IMR-90 (cell line): ENCODE data around the gene HYOU1. TPM values are rescaled to one million over a fixed set of nuclear protein-coding genes. Genes with fewer than 3 reads are reported as not detected.

ENCODE experiments used
- ATAC-seq: fragments of 200-7000 bp; cut with Tn5 transposase; 2 replicates; pipeline ENCODE4 v1.9.1; 2020; ENCODE audit warnings: low read depth, mild to moderate bottlenecking, moderate library complexity
- BruUV-seq: library from RNA; stranded (reverse); fragments of 400-500 nt; replicated peaks from 2 replicates; lab custom pipeline; 2021; lab: Mats Ljungman, UMichigan
- CTCF ChIA-PET: fragments of 300-600 bp; formaldehyde crosslinking; extraction: SDS; loops from one replicate; lab custom pipeline; 2021; ENCODE audit warnings: antibody characterized with exemption; lab: Yijun Ruan, JAX
- POLR2A ChIA-PET: fragments of 300-600 bp; sonication (Branson Sonifier 250); formaldehyde crosslinking; loops from one replicate; lab custom pipeline; 2022; ENCODE audit warnings: antibody characterized with exemption; ENCODE audit not compliant: unreplicated experiment; lab: Charles Lee
- DNase-seq: peaks from one replicate; pipeline ENCODE4 v3.0.0; 2013
- H2AFZ ChIP-seq: replicated peaks from 2 replicates; pipeline ENCODE3; 2013; ENCODE audit warnings: low read length, mild to moderate bottlenecking; ENCODE audit not compliant: poor library complexity
- H2AK5ac ChIP-seq: 2 replicates; pipeline ENCODE4 v1.6.1; 2013; ENCODE audit warnings: low read depth, low read length, inconsistent platforms
- H2AK9ac ChIP-seq: replicated peaks from 2 replicates; pipeline ENCODE3; 2013; ENCODE audit warnings: mild to moderate bottlenecking, low read depth, low read length, moderate library complexity; ENCODE audit not compliant: poor library complexity
- H2BK120ac ChIP-seq: 2 replicates; pipeline ENCODE4 v1.6.1; 2013; ENCODE audit warnings: low read depth, low read length, inconsistent platforms
- H2BK15ac ChIP-seq: 3 replicates; pipeline ENCODE4 v1.6.1; 2013; ENCODE audit warnings: low read depth, low read length, inconsistent platforms
- H2BK20ac ChIP-seq: 2 replicates; pipeline ENCODE4 v1.6.1; 2013; ENCODE audit warnings: low read depth, mild to moderate bottlenecking, inconsistent platforms, low read length, moderate library complexity
- H2BK5ac ChIP-seq: 2 replicates; pipeline ENCODE4 v1.6.1; 2013; ENCODE audit warnings: mild to moderate bottlenecking, low read depth, low read length, inconsistent platforms; ENCODE audit not compliant: poor library complexity, severe bottlenecking
- H3K14ac ChIP-seq: replicated peaks from 2 replicates; pipeline ENCODE4 v1.6.1; 2013; ENCODE audit warnings: low read depth, low read length, inconsistent platforms
- H3K18ac ChIP-seq: 2 replicates; pipeline ENCODE4 v1.6.1; 2013; ENCODE audit warnings: low read depth, low read length, control low read depth
- H3K23ac ChIP-seq: 2 replicates; pipeline ENCODE4 v1.6.1; 2013; ENCODE audit warnings: low read depth, low read length, inconsistent platforms
- H3K27ac ChIP-seq: 2 replicates; pipeline ENCODE4 v1.5.1; 2013; ENCODE audit warnings: mild to moderate bottlenecking, control low read depth, low read length; ENCODE audit not compliant: insufficient read depth
- H3K27me3 ChIP-seq: 2 replicates; pipeline ENCODE4 v1.6.1; 2013; ENCODE audit warnings: low read length; ENCODE audit not compliant: control insufficient read depth, insufficient read depth
- H3K36me3 ChIP-seq: 2 replicates; pipeline ENCODE4 v1.6.1; 2013; ENCODE audit warnings: low read length, mixed read lengths; ENCODE audit not compliant: control insufficient read depth, insufficient read depth
- H3K4ac ChIP-seq: 2 replicates; pipeline ENCODE4 v1.6.1; 2013; ENCODE audit warnings: low read depth, low read length, inconsistent platforms
- H3K4me1 ChIP-seq: 2 replicates; pipeline ENCODE4 v1.6.1; 2013; ENCODE audit warnings: low read length, mixed read lengths; ENCODE audit not compliant: control insufficient read depth, insufficient read depth
- H3K4me2 ChIP-seq: 2 replicates; pipeline ENCODE4 v1.6.1; 2013; ENCODE audit warnings: low read depth, mild to moderate bottlenecking, control low read depth, low read length, moderate library complexity
- H3K4me3 ChIP-seq: 2 replicates; pipeline ENCODE4 v1.5.1; 2013; ENCODE audit warnings: low read depth, mild to moderate bottlenecking, control low read depth, low read length, moderate library complexity; ENCODE audit not compliant: insufficient read depth
- H3K56ac ChIP-seq: 2 replicates; pipeline ENCODE4 v1.6.1; 2013; ENCODE audit warnings: low read length, inconsistent platforms; ENCODE audit not compliant: insufficient read depth; ENCODE audit errors: extremely low read depth
- H3K79me1 ChIP-seq, 2 experiments: 2 replicates each; pipeline ENCODE4 v1.6.1; 2013; ENCODE audit warnings: low read length in 2 of 2, inconsistent platforms in 1 of 2, low read depth in 1 of 2
- H3K9ac ChIP-seq: 2 replicates; pipeline ENCODE4 v1.6.1; 2013; ENCODE audit warnings: low read depth, low read length, control low read depth
- H3K9me1 ChIP-seq: 2 replicates; pipeline ENCODE4 v1.6.1; 2013; ENCODE audit warnings: low read length, inconsistent platforms; ENCODE audit not compliant: insufficient read depth
- H3K9me3 ChIP-seq: 2 replicates; pipeline ENCODE4 v1.6.1; 2013; ENCODE audit warnings: low read length; ENCODE audit not compliant: control insufficient read depth, insufficient read depth
- H4K20me1 ChIP-seq: 2 replicates; pipeline ENCODE4 v1.6.1; 2013; ENCODE audit warnings: low read length, inconsistent platforms; ENCODE audit not compliant: insufficient read depth
- H4K5ac ChIP-seq: 2 replicates; pipeline ENCODE4 v1.6.1; 2013; ENCODE audit warnings: mild to moderate bottlenecking, low read depth, low read length, control low read depth
- H4K8ac ChIP-seq, 2 experiments: 2 replicates each; pipeline ENCODE4 v1.6.1; 2013; ENCODE audit warnings: low read depth in 2 of 2, low read length in 2 of 2, control low read depth in 1 of 2, inconsistent platforms in 1 of 2
- H4K91ac ChIP-seq: 2 replicates; pipeline ENCODE4 v1.6.1; 2013; ENCODE audit warnings: low read depth, low read length, inconsistent platforms; ENCODE audit not compliant: insufficient read depth
- MXI1 ChIP-seq: IDR thresholded peaks from 2 replicates; pipeline ENCODE4 v1.6.1; 2012; ENCODE audit warnings: low read depth, mild to moderate bottlenecking, low read length, moderate library complexity, borderline replicate concordance
- RFX5 ChIP-seq: IDR thresholded peaks from 2 replicates; pipeline ENCODE4 v1.8.0; 2012; ENCODE audit warnings: low read depth, mild to moderate bottlenecking, low read length, moderate library complexity
- SMC3 ChIP-seq: fragments of 150-350 bp; IDR thresholded peaks from 2 replicates; pipeline ENCODE4 v1.6.1; 2016; ENCODE audit warnings: low read depth, mild to moderate bottlenecking, antibody characterized with exemption, low read length, moderate library complexity
- USF2 ChIP-seq: fragments of 150-350 bp; IDR thresholded peaks from 2 replicates; pipeline ENCODE4 v1.6.1; 2017; ENCODE audit warnings: mild to moderate bottlenecking, antibody characterized with exemption, low read length, low read depth
- WGBS, 2 experiments: methylation state at CpG; one replicate each; pipeline versions ENCODE4 v1.1.5 to v1.1.7; 2013; ENCODE audit warnings: missing lambda C conversion rate in 2 of 2; ENCODE audit not compliant: insufficient read length in 1 of 2; ENCODE audit errors: extremely low coverage in 2 of 2; 5-methylcytosine and 5-hydroxymethylcytosine counted together
- dilution Hi-C: fragments of 300-500 bp; cut with HindIII; formaldehyde crosslinking; loops from one replicate; pipeline ENCODE4 v1.14.3; 2018; ENCODE audit warnings: low sequenced_read_pairs; ENCODE audit not compliant: unreplicated experiment
- in situ Hi-C: fragments of 300-500 bp; cut with MboI; formaldehyde crosslinking; loops from 3 replicates; pipeline ENCODE4 v1.14.3; 2019; ENCODE audit warnings: low sequenced_read_pairs, inconsistent platforms, mixed read lengths
- intact Hi-C: fragments of 100-400 bp; cut with micrococcal nuclease; formaldehyde crosslinking; loops from 2 replicates; pipeline ENCODE4 v1.10.0; 2022
- polyA plus RNA-seq, 3 experiments: library from polyadenylated mRNA; depleted of rRNA; stranded (reverse); fragments of >200 nt; gene quantifications; 2 replicates each; pipeline ENCODE4 v1.2.3, GENCODE V29; 2012; ENCODE audit warnings: low replicate concordance in 1 of 3
- total RNA-seq: library from RNA; depleted of rRNA; stranded (reverse); fragments of >200 nt; gene quantifications from 2 replicates; pipeline ENCODE4 v1.2.3, GENCODE V29; 2012

HYOU1 gene
- total and polyA plus RNA-seq, 2 of the 4 experiments (the other 2 are of a cell fraction), result 117 to 181 TPM

- H2AK9ac ChIP-seq, result peak overlapping the region; percentile 83
Observed at GRCh38 chr11:119091966-119092879, 35.2 kb upstream of the HYOU1 start.

More at GRCh38 chr11:119091966-119092879, 35.2 kb upstream of the HYOU1 start:
- peaks cover 15 to 50% of the 10 kb centered on the region in 2 experiments; a peak in 3 of 4 replicates for H3K79me1 ChIP-seq
- H2BK15ac ChIP-seq, result no peak overlapping the region
- 93% methylated on average over 3 of the region's 13 CpGs; no CpG with 5 or more reads in 1 of the 2 experiments for WGBS, 2 experiments
- no peak overlapping the region for H3K18ac ChIP-seq
- POLR2A ChIA-PET, result interaction anchor here (0.6 kb wide), 1 partner anchor 10 kb away, joined by 7 read pairs; the partner anchor contains the start of gene DPAGT1
- peak overlapping the region in 1 of 2 experiments; percentile 4; a peak in 1 of 4 replicates for H4K8ac ChIP-seq
- H3K4me1 ChIP-seq, result peaks cover 14% of the 10 kb centered on the region
- H4K20me1 ChIP-seq, result peaks cover 25% of the 10 kb centered on the region
- intact Hi-C loops (loop anchor here (2.0 kb wide), 1 partner anchor 231 kb away; no protein-coding TSS in a partner anchor), in situ Hi-C loops (no loop called here), dilution Hi-C loops (no loop called here)
- peak overlapping the region; percentile 17; the same call in 1 of the 2 replicates for H2AK5ac ChIP-seq
- peak overlapping the region; percentile 89; the same call in 1 of the 2 replicates for H3K9ac ChIP-seq
- no peak for ATAC-seq
- no peak overlapping the region for H2BK20ac ChIP-seq
- H3K4me2 ChIP-seq, result peak overlapping the region; percentile 94
- H3K4ac ChIP-seq, result no peak overlapping the region; the same call in 1 of the 2 replicates
- H2AFZ ChIP-seq, result no peak overlapping the region
- DNase-seq, result no peak
- H3K4me3 ChIP-seq, result no peak overlapping the region
- CTCF ChIA-PET, result no interaction called here
- H3K9me3 ChIP-seq, result no peaks in the 10 kb centered on the region
- no peak overlapping the region for H2BK5ac ChIP-seq
- TF ChIP-seq RFX5 (no peak), USF2 (no peak), MXI1 (no peak), SMC3 (no peak)
- H3K14ac ChIP-seq, result no peak overlapping the region
- no peak overlapping the region for H4K5ac ChIP-seq
- no peak overlapping the region for H4K91ac ChIP-seq
- H3K27me3 ChIP-seq, result no peaks in the 10 kb centered on the region
- H3K36me3 ChIP-seq, result peaks cover 24% of the 10 kb centered on the region
- peak overlapping the region; percentile 70 for H3K23ac ChIP-seq
- no peak overlapping the region for H2BK120ac ChIP-seq
- BruUV-seq, result no TSS peak
- no peak overlapping the region; the same call in 1 of the 2 replicates for H3K56ac ChIP-seq
- peak overlapping the region; percentile 43; the same call in 1 of the 2 replicates for H3K27ac ChIP-seq
- peaks cover 17% of the 10 kb centered on the region; the same call in 1 of the 2 replicates for H3K9me1 ChIP-seq
